HG03095 (cell line): ENCODE data around the gene TMTC1.

Experiments
- ATAC-seq: cut with Tn5 transposase; IDR thresholded peaks from one replicate; pipeline ENCODE4 v1.9.1; 2021; ENCODE audit warnings: moderate library complexity; ENCODE audit not compliant: unreplicated experiment

Gene TMTC1

GRCh38 chr12:29781188-29781587 is 2.6 kb downstream of the TMTC1 start:
- ATAC-seq, result no peak

- no peak for ATAC-seq
Measured at GRCh38 chr12:29780084-29780483, 3.7 kb downstream of the TMTC1 start.

- no peak for ATAC-seq
Measured at GRCh38 chr12:29778531-29778930, 5.2 kb downstream of the TMTC1 start.

- no peak for ATAC-seq
Measured at GRCh38 chr12:29773076-29773475, 10.7 kb downstream of the TMTC1 start.

GRCh38 chr12:29771786-29772185 is 12.0 kb downstream of the TMTC1 start:
- ATAC-seq, result no peak

GRCh38 chr12:29771165-29771564 is 12.6 kb downstream of the TMTC1 start:
- ATAC-seq, result no peak

- ATAC-seq, result no peak
Measured at GRCh38 chr12:29769162-29769858, 14.4 kb downstream of the TMTC1 start.

GRCh38 chr12:29768372-29768771 is 15.4 kb downstream of the TMTC1 start:
- no peak for ATAC-seq

GRCh38 chr12:29763301-29763683 is 20.4 kb downstream of the TMTC1 start:
- ATAC-seq, result no peak

- no peak for ATAC-seq
Measured at GRCh38 chr12:29762637-29763300, 21.0 kb downstream of the TMTC1 start.

GRCh38 chr12:29759950-29760349 is 23.8 kb downstream of the TMTC1 start:
- ATAC-seq, result no peak

GRCh38 chr12:29756741-29757390 is 26.9 kb downstream of the TMTC1 start:
- no peak for ATAC-seq

- no peak for ATAC-seq
Measured at GRCh38 chr12:29754235-29755189, 29.2 kb downstream of the TMTC1 start.

- ATAC-seq, result no peak
Measured at GRCh38 chr12:29752121-29752520, 31.6 kb downstream of the TMTC1 start.

- ATAC-seq, result no peak
Measured at GRCh38 chr12:29751676-29752075, 32.1 kb downstream of the TMTC1 start.

GRCh38 chr12:29750928-29751220 is 32.9 kb downstream of the TMTC1 start:
- ATAC-seq, result no peak

- ATAC-seq, result peak; percentile 80
Measured at GRCh38 chr12:29750131-29750927, 33.4 kb downstream of the TMTC1 start.

- ATAC-seq, result no peak
Measured at GRCh38 chr12:29744365-29744764, 39.4 kb downstream of the TMTC1 start.

GRCh38 chr12:29743801-29744200 is 39.9 kb downstream of the TMTC1 start:
- no peak for ATAC-seq

GRCh38 chr12:29743077-29743476 is 40.7 kb downstream of the TMTC1 start:
- no peak for ATAC-seq
